ENCODE measurements around the gene URB1. TPM values are rescaled to one million over a fixed set of nuclear protein-coding genes. Genes with fewer than 3 reads are reported as not detected.
A peak's percentile ranks its signal among the peaks of the same experiment; 100 is the strongest.
"Not testable (repeated sequence)": the region's sequence is repeated elsewhere in the genome, so short reads cannot be mapped to it uniquely, and the experiment has no call there.

URB1 gene
- total RNA-seq, 4 donors from 2014 or later: 4.4 to 14.9 (median 11.0) TPM

GRCh38 chr21:32279377-32279680, 113.5 kb downstream of the URB1 start:
- Histone ChIP-seq H3K4me1 (peaks cover 0 to 19% (median 13%) of the 10 kb centered on the region in 4 donors), H3K36me3 (no peaks in the 10 kb centered on the region), H3K27ac (peak overlapping the region; percentile 21 to 72 (median 48)), H3K9me3 (no peaks in the 10 kb centered on the region), H3K27me3 (no peaks in the 10 kb centered on the region), H3K4me3 (peak overlapping the region; percentile 57 to 96 (median 80))
- no peak for TF ChIP-seq POLR2A (IDR thresholded peaks at IDR 0.05)
- TF ChIP-seq, protein P1, sequence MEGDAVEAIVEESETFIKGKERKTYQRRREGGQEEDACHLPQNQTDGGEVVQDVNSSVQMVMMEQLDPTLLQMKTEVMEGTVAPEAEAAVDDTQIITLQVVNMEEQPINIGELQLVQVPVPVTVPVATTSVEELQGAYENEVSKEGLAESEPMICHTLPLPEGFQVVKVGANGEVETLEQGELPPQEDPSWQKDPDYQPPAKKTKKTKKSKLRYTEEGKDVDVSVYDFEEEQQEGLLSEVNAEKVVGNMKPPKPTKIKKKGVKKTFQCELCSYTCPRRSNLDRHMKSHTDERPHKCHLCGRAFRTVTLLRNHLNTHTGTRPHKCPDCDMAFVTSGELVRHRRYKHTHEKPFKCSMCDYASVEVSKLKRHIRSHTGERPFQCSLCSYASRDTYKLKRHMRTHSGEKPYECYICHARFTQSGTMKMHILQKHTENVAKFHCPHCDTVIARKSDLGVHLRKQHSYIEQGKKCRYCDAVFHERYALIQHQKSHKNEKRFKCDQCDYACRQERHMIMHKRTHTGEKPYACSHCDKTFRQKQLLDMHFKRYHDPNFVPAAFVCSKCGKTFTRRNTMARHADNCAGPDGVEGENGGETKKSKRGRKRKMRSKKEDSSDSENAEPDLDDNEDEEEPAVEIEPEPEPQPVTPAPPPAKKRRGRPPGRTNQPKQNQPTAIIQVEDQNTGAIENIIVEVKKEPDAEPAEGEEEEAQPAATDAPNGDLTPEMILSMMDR (IDR thresholded peaks at IDR 0.05): no peak
- DNase-seq: no peak

DNA sequence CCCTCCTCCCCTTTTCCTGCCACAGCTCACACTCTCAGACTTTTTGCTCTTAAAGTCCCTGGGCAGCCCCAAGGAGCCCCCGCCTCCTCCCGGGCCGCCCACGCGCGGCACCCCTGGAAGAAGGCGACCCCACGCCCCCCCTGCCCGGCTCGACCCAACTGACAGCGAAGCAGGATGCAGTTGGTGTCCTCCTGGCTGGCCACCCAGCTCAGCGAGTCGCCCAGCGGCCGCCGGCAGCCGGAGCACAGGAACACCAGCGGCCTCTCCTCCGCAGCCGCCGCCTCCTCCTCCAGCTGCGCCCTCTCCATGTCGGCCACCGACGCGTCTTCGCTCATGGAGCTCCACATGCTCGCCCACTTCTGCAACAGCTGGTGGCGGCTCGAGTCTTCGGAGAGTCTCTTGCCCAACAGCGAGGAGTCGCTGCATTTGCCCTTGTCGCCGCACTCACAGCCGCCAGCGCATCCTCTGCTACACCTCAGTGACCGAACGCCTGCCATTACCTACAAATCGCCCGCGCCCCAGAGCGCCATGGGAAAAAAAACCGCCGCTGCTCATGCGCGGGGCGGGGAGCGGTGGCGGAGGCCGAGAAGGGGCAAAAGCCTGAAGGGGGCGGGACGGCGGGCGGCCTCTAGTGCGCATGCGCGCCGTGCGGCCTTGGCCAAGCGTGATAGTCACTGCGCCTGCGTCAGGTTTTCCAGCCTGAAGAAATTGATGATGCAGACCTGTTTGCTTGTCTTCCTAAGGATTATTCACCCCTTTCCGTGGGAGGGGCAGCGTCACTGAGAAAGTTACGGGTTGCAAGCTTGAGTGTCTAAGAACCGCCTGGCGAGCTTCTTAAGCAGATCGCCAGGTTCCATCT, 114.1 kb downstream of the URB1 start, which contains the start of gene MIS18A:
MIS18A (minus strand) TSS at position 532 of the 859 bp plus-strand sequence; CDS start at position 497, 35 bp downstream.
- Histone ChIP-seq H3K4me1 (peaks cover 0 to 19% (median 13%) of the 10 kb centered on the region in 4 donors), H3K27ac (peak within 1 kb of the TSS; percentile 21 to 72 (median 48)), H3K9me3 (no peaks in the 10 kb centered on the region), H3K4me3 (peak within 1 kb of the TSS; percentile 57 to 96 (median 80)), H3K36me3 (no peaks in the 10 kb centered on the region), H3K27me3 (no peaks in the 10 kb centered on the region)
- peak in 1 of 2 donors; percentile 49 for TF ChIP-seq POLR2A (IDR thresholded peaks at IDR 0.05)
- TF ChIP-seq, protein P1 (IDR thresholded peaks at IDR 0.05): no peak
- peak; percentile 87 to 98 (median 97) for DNase-seq

DNA sequence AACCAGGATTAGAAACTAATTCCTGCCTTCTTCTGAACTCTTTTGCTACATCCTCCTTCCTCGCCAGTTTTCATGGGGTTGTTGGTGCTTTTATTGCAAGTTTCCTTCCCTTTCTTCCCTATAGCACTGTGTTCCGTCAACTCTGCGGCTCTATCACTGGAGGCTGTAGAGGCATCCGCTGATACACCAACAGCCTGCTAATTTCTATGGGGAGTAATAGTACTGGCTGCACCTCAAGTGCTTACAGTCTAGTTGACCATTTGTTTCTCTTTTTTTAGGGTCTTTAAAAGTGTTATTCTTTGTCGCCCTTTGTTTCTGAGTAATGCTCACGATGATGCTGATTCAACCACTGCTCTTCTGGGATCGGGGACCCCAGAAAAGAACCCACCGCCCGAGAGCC, 114.7 kb downstream of the URB1 start:
- TF ChIP-seq POLR2A (IDR thresholded peaks at IDR 0.05): no peak
- TF ChIP-seq, protein P1 (IDR thresholded peaks at IDR 0.05): no peak
- H3K27me3 ChIP-seq: no peaks in the 10 kb centered on the region
- no peaks in the 10 kb centered on the region for H3K36me3 ChIP-seq
- no peaks in the 10 kb centered on the region for H3K9me3 ChIP-seq
- H3K4me1 ChIP-seq: peaks cover 0 to 19% (median 13%) of the 10 kb centered on the region in 4 donors
- no peak for DNase-seq
- peak overlapping the region in 1 of 4 donors; percentile 72 for H3K27ac ChIP-seq
- H3K4me3 ChIP-seq: peak overlapping the region; percentile 57 to 96 (median 80)

DNA sequence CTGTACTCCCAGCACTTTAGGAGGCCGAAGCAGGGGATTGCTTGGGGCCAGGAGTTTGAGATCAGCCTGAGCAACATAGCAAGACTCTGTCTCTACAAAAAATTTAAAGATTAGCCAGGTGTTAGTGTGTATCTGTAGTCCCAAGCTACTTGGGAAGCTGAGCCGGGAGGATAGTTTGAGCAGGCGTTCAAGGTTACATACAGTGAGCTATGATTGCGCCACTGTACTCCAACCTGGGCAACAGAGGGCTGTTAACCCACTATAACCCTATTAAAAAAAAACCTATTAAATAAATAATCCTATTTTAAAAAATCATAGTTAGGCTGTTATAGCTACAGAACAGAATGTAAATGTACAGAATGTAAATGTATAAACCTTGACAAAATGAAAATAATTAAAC, 116.1 kb downstream of the URB1 start:
- no peaks in the 10 kb centered on the region for H3K27me3 ChIP-seq
- H3K4me3 ChIP-seq: no peak overlapping the region
- DNase-seq: no peak
- no peaks in the 10 kb centered on the region for H3K36me3 ChIP-seq
- H3K9me3 ChIP-seq: no peaks in the 10 kb centered on the region
- no peak overlapping the region for H3K27ac ChIP-seq
- TF ChIP-seq, protein P1 (IDR thresholded peaks at IDR 0.05): no peak
- TF ChIP-seq POLR2A (IDR thresholded peaks at IDR 0.05): no peak
- peaks cover 0 to 19% (median 13%) of the 10 kb centered on the region in 4 donors for H3K4me1 ChIP-seq

- no peak for TF ChIP-seq POLR2A (IDR thresholded peaks at IDR 0.05)
- TF ChIP-seq, protein P1 (IDR thresholded peaks at IDR 0.05): no peak
- H3K4me1 ChIP-seq: no peaks in the 10 kb centered on the region
Measured at GRCh38 chr21:32270748-32271147, 122.1 kb downstream of the URB1 start.

DNA sequence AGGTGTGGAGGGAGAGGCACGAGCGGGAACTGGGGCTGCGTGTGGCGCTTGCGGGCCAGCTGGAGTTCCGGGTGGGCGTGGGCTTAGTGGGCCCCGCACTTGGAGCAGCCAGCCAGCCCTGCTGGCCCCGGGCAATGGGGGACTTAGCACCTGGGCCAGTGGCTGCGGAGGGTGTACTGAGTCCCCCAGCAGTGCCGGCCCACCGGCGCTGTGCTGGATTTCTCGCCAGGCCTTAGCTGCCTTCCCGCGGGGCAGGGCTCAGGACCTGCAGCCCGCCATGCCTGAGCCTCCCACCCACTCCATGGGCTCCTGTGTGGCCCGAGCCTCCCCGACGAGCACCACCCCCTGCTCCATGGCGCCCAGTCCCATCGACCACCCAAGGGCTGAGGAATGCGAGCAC, 127.5 kb downstream of the URB1 start:
- H3K27me3 ChIP-seq, H3K27ac ChIP-seq, H3K4me3 ChIP-seq, DNase-seq, H3K4me1 ChIP-seq, H3K9me3 ChIP-seq, H3K36me3 ChIP-seq: not testable (repeated sequence)

More at GRCh38 chr21:32270748-32271147, 122.1 kb downstream of the URB1 start:
- Histone ChIP-seq H3K9me3 (no peaks in the 10 kb centered on the region), H3K36me3 (peaks cover 0 to 6% (median 0%) of the 10 kb centered on the region in 3 donors), H3K4me3 (no peak overlapping the region), H3K27ac (no peak overlapping the region), H3K27me3 (no peaks in the 10 kb centered on the region)
- no peak for DNase-seq

Measured in Peyer's patch (tissue), 4 donors.